Amniotic stem cell (primary cell): Measurements from ENCODE around the gene LMLN.
"Not testable (repeated sequence)": the region's sequence is repeated elsewhere in the genome, so short reads cannot be mapped to it uniquely, and the experiment has no call there.

Experiments used
- DNase-seq: peaks from one replicate; lab custom pipeline; 2025; lab: John Stamatoyannopoulos, UW

The LMLN gene

GRCh38 chr3:197957790-197958133 lies 2.3 kb upstream of the LMLN start:
- DNase-seq = no peak

GRCh38 chr3:197958346-197958745 lies 1.7 kb upstream of the LMLN start:
- DNase-seq = no peak

- DNase-seq = not testable (repeated sequence)
Observed at GRCh38 chr3:197958848-197959247, 1.2 kb upstream of the LMLN start.

- DNase-seq = no peak
Observed at GRCh38 chr3:197959500-197959890, 522 bp upstream of the LMLN start.

GRCh38 chr3:197960694-197961581 lies 921 bp downstream of the LMLN start:
- no peak for DNase-seq

- no peak for DNase-seq
Observed at GRCh38 chr3:197961582-197961945, 1.5 kb downstream of the LMLN start.

GRCh38 chr3:197963019-197963637 lies 3.1 kb downstream of the LMLN start:
- DNase-seq = no peak

- DNase-seq = not testable (repeated sequence)
Observed at GRCh38 chr3:197967337-197967989, 7.4 kb downstream of the LMLN start.

GRCh38 chr3:197970588-197970987 lies 10.6 kb downstream of the LMLN start:
- no peak for DNase-seq

- DNase-seq = no peak
Observed at GRCh38 chr3:197974016-197974415, 14.0 kb downstream of the LMLN start.

GRCh38 chr3:197975311-197975710 lies 15.3 kb downstream of the LMLN start:
- no peak for DNase-seq

GRCh38 chr3:197983076-197983475 lies 23.1 kb downstream of the LMLN start:
- no peak for DNase-seq

GRCh38 chr3:197989651-197990050 lies 29.6 kb downstream of the LMLN start:
- no peak for DNase-seq

- no peak for DNase-seq
Observed at GRCh38 chr3:197994736-197995135, 34.7 kb downstream of the LMLN start.

GRCh38 chr3:197996855-197997254 lies 36.8 kb downstream of the LMLN start:
- DNase-seq = no peak

- DNase-seq = no peak
Observed at GRCh38 chr3:197997936-197998335, 37.9 kb downstream of the LMLN start.

GRCh38 chr3:198017090-198017489 lies 57.1 kb downstream of the LMLN start:
- DNase-seq = no peak

GRCh38 chr3:198018416-198018815 lies 58.4 kb downstream of the LMLN start:
- DNase-seq = no peak

- DNase-seq = no peak
Observed at GRCh38 chr3:198019115-198019514, 59.1 kb downstream of the LMLN start.

- DNase-seq = no peak
Observed at GRCh38 chr3:198021320-198021719, 61.3 kb downstream of the LMLN start.

- DNase-seq = no peak
Observed at GRCh38 chr3:198022604-198023003, 62.6 kb downstream of the LMLN start.

- DNase-seq = no peak
Observed at GRCh38 chr3:198025644-198026043, 65.6 kb downstream of the LMLN start.

GRCh38 chr3:198026620-198027019 lies 66.6 kb downstream of the LMLN start:
- DNase-seq = no peak
